Measurements from ENCODE around the gene FSTL3. TPM values are rescaled to one million over a fixed set of nuclear protein-coding genes. Genes with fewer than 3 reads are reported as not detected.
A peak's percentile ranks its signal among the peaks of the same experiment; 100 is the strongest.

The FSTL3 gene
- total RNA-seq, 1 experiment from 2014 or later, result 32.5 TPM

DNA sequence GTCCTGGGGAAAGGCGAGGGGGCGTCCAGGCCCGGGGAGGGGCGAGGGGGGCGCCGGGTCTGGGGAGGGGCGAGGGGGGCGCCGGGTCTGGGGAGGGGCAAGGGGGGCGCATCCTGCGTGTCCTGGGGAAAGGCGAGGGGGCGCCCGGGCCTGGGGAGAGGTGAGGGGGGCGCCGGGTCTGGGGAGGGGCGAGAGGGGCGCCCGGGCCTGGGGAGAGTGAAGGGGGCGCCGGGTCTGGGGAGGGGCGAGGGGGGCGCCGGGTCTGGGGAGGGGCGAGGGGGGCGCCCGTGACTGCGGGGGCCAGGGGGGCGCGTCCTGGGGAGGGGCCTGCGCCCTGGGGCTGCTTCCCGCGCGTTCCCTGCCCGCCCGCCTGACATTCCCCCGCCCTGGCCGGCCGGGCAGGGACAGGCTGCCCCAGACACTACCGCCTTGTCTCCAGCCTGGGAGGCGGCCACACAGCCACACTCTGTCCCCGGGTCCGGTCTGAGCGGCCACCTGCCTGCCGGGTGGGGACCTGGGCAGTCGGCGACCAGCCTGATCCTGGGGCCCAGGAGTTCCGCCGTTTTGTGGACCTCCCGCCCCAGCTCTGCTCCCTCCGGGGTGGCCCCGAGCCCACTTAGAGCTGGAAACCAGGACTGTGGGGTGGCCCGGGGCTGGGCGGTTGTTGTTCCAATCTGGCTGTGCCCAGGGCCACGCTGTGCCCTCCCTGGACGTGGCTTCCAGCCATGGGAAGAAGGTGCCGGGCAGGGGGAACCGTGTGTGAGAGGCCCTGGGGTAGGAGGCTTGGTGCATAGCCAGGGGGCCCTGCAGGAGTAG is 44.4 kb downstream of the FSTL3 start:
- ChIA-PET CTCF (interaction anchor here (0.6 kb wide), 1 partner anchor 43 kb away, joined by 3 read pairs; no protein-coding TSS in a partner anchor), POLR2A (interaction anchor here (0.6 kb wide), 1 partner anchor 146 kb away, joined by 3 read pairs; no protein-coding TSS in a partner anchor)
- no peak overlapping the region for H3K4me3 ChIP-seq (ENCODE audit: low read depth in 2 of 2, low read length in 2 of 2)
- in situ Hi-C loops (cut with HindIII; ENCODE audit: low pct_unique_long_range_greater_than_20kb, low sequenced_read_pairs) (no loop called here), intact Hi-C loops (cut with micrococcal nuclease; ENCODE audit: unreplicated experiment) (no loop called here)
- TF ChIP-seq SIN3A (IDR thresholded peaks at IDR 0.05; ENCODE audit: borderline replicate concordance, insufficient read depth, low read depth, low read length), result no peak
- no peak for TF ChIP-seq TCF7L2 (IDR thresholded peaks at IDR 0.05; ENCODE audit: low read depth, low read length)
- TF ChIP-seq POLR2AphosphoS5 (IDR thresholded peaks at IDR 0.05; ENCODE audit: low read depth, low read length), result no peak
- TF ChIP-seq, protein P1, sequence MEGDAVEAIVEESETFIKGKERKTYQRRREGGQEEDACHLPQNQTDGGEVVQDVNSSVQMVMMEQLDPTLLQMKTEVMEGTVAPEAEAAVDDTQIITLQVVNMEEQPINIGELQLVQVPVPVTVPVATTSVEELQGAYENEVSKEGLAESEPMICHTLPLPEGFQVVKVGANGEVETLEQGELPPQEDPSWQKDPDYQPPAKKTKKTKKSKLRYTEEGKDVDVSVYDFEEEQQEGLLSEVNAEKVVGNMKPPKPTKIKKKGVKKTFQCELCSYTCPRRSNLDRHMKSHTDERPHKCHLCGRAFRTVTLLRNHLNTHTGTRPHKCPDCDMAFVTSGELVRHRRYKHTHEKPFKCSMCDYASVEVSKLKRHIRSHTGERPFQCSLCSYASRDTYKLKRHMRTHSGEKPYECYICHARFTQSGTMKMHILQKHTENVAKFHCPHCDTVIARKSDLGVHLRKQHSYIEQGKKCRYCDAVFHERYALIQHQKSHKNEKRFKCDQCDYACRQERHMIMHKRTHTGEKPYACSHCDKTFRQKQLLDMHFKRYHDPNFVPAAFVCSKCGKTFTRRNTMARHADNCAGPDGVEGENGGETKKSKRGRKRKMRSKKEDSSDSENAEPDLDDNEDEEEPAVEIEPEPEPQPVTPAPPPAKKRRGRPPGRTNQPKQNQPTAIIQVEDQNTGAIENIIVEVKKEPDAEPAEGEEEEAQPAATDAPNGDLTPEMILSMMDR (IDR thresholded peaks at IDR 0.05), result no peak
- TF ChIP-seq REST (IDR thresholded peaks at IDR 0.05; ENCODE audit: insufficient read depth in 1 of 2, low read depth in 2 of 2, low read length in 1 of 2), result no peak
- H3K27me3 ChIP-seq (ENCODE audit: control insufficient read depth, insufficient read depth, low read length), result no peaks in the 10 kb centered on the region
- no peaks in the 10 kb centered on the region for H3K4me1 ChIP-seq (ENCODE audit: control insufficient read depth, insufficient read depth, low read length)
- BruUV-seq (replicated peaks), result no TSS peak
- H3K27ac ChIP-seq (ENCODE audit: low read length), result no peak overlapping the region
- H3K9me3 ChIP-seq (ENCODE audit: control insufficient read depth, insufficient read depth, low read depth, low read length), result no peaks in the 10 kb centered on the region
- ATAC-seq (peak; percentile 82), DNase-seq (ENCODE audit: low read depth, low spot score) (no peak)
- H3K36me3 ChIP-seq (ENCODE audit: control insufficient read depth, insufficient read depth, low read length), result no peaks in the 10 kb centered on the region

- POLR2A ChIA-PET, result interaction anchor here (0.6 kb wide), 1 partner anchor 50 kb away, joined by 7 read pairs; no protein-coding TSS in a partner anchor
- no peak for ATAC-seq
- DNase-seq (ENCODE audit: low read depth, low spot score), result no peak
- in situ Hi-C loops (cut with HindIII; ENCODE audit: low pct_unique_long_range_greater_than_20kb, low sequenced_read_pairs), result no loop called here
- no peak overlapping the region for H3K27ac ChIP-seq (ENCODE audit: low read length)
- intact Hi-C loops (cut with micrococcal nuclease; ENCODE audit: unreplicated experiment), result no loop called here
- H3K9me3 ChIP-seq (ENCODE audit: control insufficient read depth, insufficient read depth, low read depth, low read length), result no peaks in the 10 kb centered on the region
- CTCF ChIA-PET, result no interaction called here
- BruUV-seq (replicated peaks), result no TSS peak
- no peaks in the 10 kb centered on the region for H3K4me1 ChIP-seq (ENCODE audit: control insufficient read depth, insufficient read depth, low read length)
- TF ChIP-seq REST (IDR thresholded peaks at IDR 0.05; ENCODE audit: insufficient read depth in 1 of 2, low read depth in 2 of 2, low read length in 1 of 2) (no peak), TCF7L2 (IDR thresholded peaks at IDR 0.05; ENCODE audit: low read depth, low read length) (no peak), SIN3A (IDR thresholded peaks at IDR 0.05; ENCODE audit: borderline replicate concordance, insufficient read depth, low read depth, low read length) (no peak), POLR2AphosphoS5 (IDR thresholded peaks at IDR 0.05; ENCODE audit: low read depth, low read length) (no peak)
- TF ChIP-seq, protein P1 (IDR thresholded peaks at IDR 0.05), result no peak
- no peaks in the 10 kb centered on the region for H3K27me3 ChIP-seq (ENCODE audit: control insufficient read depth, insufficient read depth, low read length)
- no peak overlapping the region for H3K4me3 ChIP-seq (ENCODE audit: low read depth in 2 of 2, low read length in 2 of 2)
- no peaks in the 10 kb centered on the region for H3K36me3 ChIP-seq (ENCODE audit: control insufficient read depth, insufficient read depth, low read length)
Observed at GRCh38 chr19:722553-723101, 46.4 kb downstream of the FSTL3 start.

All from Panc1 (cell line).